Endothelial cell of umbilical vein (primary cell): ENCODE data around the gene YBX1. TPM values are rescaled to one million over a fixed set of nuclear protein-coding genes. Genes with fewer than 3 reads are reported as not detected.

ENCODE experiments used
- BruUV-seq: library from RNA; stranded (reverse); fragments of 400-500 nt; replicated peaks from 2 replicates; lab custom pipeline; 2021; lab: Mats Ljungman, UMichigan
- CTCF ChIA-PET: fragments of 300-600, 350-600 bp; sonication (Branson Sonifier 250); formaldehyde crosslinking; loops from one replicate; lab custom pipeline; 2021; ENCODE audit warnings: antibody characterized with exemption, inconsistent platforms; lab: Charles Lee
- POLR2A ChIA-PET: fragments of 300-600, 350-600 bp; sonication (Branson Sonifier 250); formaldehyde crosslinking; loops from one replicate; lab custom pipeline; 2021; ENCODE audit warnings: antibody characterized with exemption, inconsistent platforms; lab: Charles Lee
- DNase-seq: peaks from one replicate; pipeline ENCODE4 v3.0.0-alpha.2; 2011; ENCODE audit warnings: low read depth, low spot score
- FAIRE-seq: peaks from 2 replicates; lab custom pipeline; 2011; peaks lifted over from hg19 to GRCh38; lab: Jason Lieb, UNC
- H2AFZ ChIP-seq: 2 replicates; pipeline ENCODE4 v1.6.0; 2012; ENCODE audit warnings: low read depth, low read length, control low read depth, inconsistent platforms
- H3K27ac ChIP-seq: 2 replicates; pipeline ENCODE4 v1.5.1; 2011; ENCODE audit warnings: low read depth, mild to moderate bottlenecking, control low read depth, low read length, moderate library complexity; ENCODE audit not compliant: insufficient read depth
- H3K27me3 ChIP-seq, 2 experiments: 2 replicates each; pipeline versions ENCODE4 v1.6.0 to v1.6.1; 2011; ENCODE audit warnings: low read length in 2 of 2, mixed read lengths in 1 of 2; ENCODE audit not compliant: control insufficient read depth in 2 of 2, insufficient read depth in 2 of 2
- H3K36me3 ChIP-seq, 2 experiments: 2 replicates in 1 of 2; 3 replicates in 1 of 2; pipeline ENCODE4 v1.5.1; 2011; ENCODE audit warnings: low read length in 2 of 2, mild to moderate bottlenecking in 1 of 2, moderate library complexity in 1 of 2; ENCODE audit not compliant: control insufficient read depth in 2 of 2, insufficient read depth in 2 of 2; ENCODE audit errors: extremely low read depth in 1 of 2
- H3K4me1 ChIP-seq: 3 replicates; pipeline ENCODE4 v1.5.1; 2011; ENCODE audit warnings: mild to moderate bottlenecking, low read length; ENCODE audit not compliant: control insufficient read depth, insufficient read depth; ENCODE audit errors: extremely low read depth
- H3K4me2 ChIP-seq: 2 replicates; pipeline ENCODE4 v1.6.1; 2011; ENCODE audit warnings: low read length, control low read depth, mixed read lengths; ENCODE audit not compliant: insufficient read depth
- H3K4me3 ChIP-seq, 3 experiments: fragments of 200-600 bp in 1 of 3; sonication (generic), shearing (Covaris generic) in 1 of 3; replicated peaks in 1 of 3; 2 replicates each; pipeline ENCODE4 v1.5.1; 2011 to 2016; ENCODE audit warnings: control low read depth in 3 of 3, low read length in 3 of 3, mild to moderate bottlenecking in 2 of 3, inconsistent platforms in 1 of 3, low read depth in 1 of 3, moderate library complexity in 1 of 3; ENCODE audit not compliant: insufficient read depth in 1 of 3
- H3K79me2 ChIP-seq: 2 replicates; pipeline ENCODE4 v1.6.0; 2012; ENCODE audit warnings: low read length, inconsistent platforms; ENCODE audit not compliant: control insufficient read depth, insufficient read depth
- H3K9ac ChIP-seq: replicated peaks from 2 replicates; pipeline ENCODE3; 2011; ENCODE audit warnings: low read length, control low read depth; ENCODE audit not compliant: insufficient read depth; ENCODE audit errors: extremely low read depth
- H3K9me1 ChIP-seq: replicated peaks from 3 replicates; pipeline ENCODE4 v1.6.0; 2011; ENCODE audit warnings: mild to moderate bottlenecking, low read length; ENCODE audit not compliant: control insufficient read depth, insufficient read depth; ENCODE audit errors: extremely low read depth
- H3K9me3 ChIP-seq: replicated peaks from 2 replicates; pipeline ENCODE4 v1.5.1; 2012; ENCODE audit warnings: low read length, inconsistent platforms; ENCODE audit not compliant: control insufficient read depth, insufficient read depth
- H4K20me1 ChIP-seq: replicated peaks from 2 replicates; pipeline ENCODE3; 2011; ENCODE audit warnings: mild to moderate bottlenecking, low read length; ENCODE audit not compliant: control insufficient read depth, insufficient read depth; ENCODE audit errors: extremely low read depth
- EZH2 ChIP-seq: IDR thresholded peaks from 2 replicates; pipeline ENCODE4 v1.6.1; 2012; ENCODE audit warnings: borderline replicate concordance, low read depth, mild to moderate bottlenecking, moderate library complexity, low read length, inconsistent platforms; ENCODE audit not compliant: severe bottlenecking
- FOS ChIP-seq: IDR thresholded peaks from 2 replicates; pipeline ENCODE4 v1.6.1; 2011; ENCODE audit warnings: mild to moderate bottlenecking, low read length, moderate library complexity, borderline replicate concordance; ENCODE audit not compliant: insufficient read depth
- GATA2 ChIP-seq: IDR thresholded peaks from 2 replicates; pipeline ENCODE4 v1.7.0; 2011; ENCODE audit warnings: low read depth, mild to moderate bottlenecking, moderate library complexity, mixed read lengths, low read length; ENCODE audit not compliant: insufficient read length, insufficient read depth
- JUN ChIP-seq: IDR thresholded peaks from 2 replicates; pipeline ENCODE4 v1.6.1; 2011; ENCODE audit warnings: borderline replicate concordance, low read depth; ENCODE audit not compliant: insufficient read length, insufficient read depth
- MYC ChIP-seq: IDR thresholded peaks from one replicate; pipeline ENCODE4 v1.6.1; 2011; ENCODE audit warnings: mild to moderate bottlenecking, low read depth, low read length
- POLR2A ChIP-seq: IDR thresholded peaks from 2 replicates; pipeline ENCODE4 v1.6.1; 2012; ENCODE audit warnings: low read depth, mild to moderate bottlenecking, control low read depth, low read length
- POLR2AphosphoS5 ChIP-seq: IDR thresholded peaks from 2 replicates; pipeline ENCODE4 v1.6.1; 2012; ENCODE audit warnings: low read depth, mild to moderate bottlenecking, control low read depth, low read length, moderate library complexity; ENCODE audit not compliant: insufficient read depth
- dilution Hi-C: fragments of 300-500 bp; cut with MboI; formaldehyde crosslinking; loops from one replicate; pipeline ENCODE4 v1.15.0; 2019; ENCODE audit warnings: low sequenced_read_pairs; ENCODE audit not compliant: extremely low pct_ligation_motif_present
- intact Hi-C: fragments of 100-400 bp; cut with micrococcal nuclease; formaldehyde crosslinking; loops from one replicate; pipeline ENCODE4 v1.10.0; 2022
- polyA plus RNA-seq, 4 experiments: library from polyadenylated mRNA; depleted of rRNA in 3 of 4; stranded (reverse) in 3 of 4; unstranded in 1 of 4; fragments of >200 nt; gene quantifications; 2 replicates each; pipeline versions ENCODE4 v1.2.1 to v1.2.3, GENCODE V29; 2011 to 2012; ENCODE audit warnings: missing spikeins in 1 of 4
- total RNA-seq: library from RNA; stranded (reverse); gene quantifications from 2 replicates; pipeline ENCODE4 v1.2.3, GENCODE V29; 2021
- TF ChIP-seq, protein P1 (sequence below), 2 donors: IDR thresholded peaks; 1 replicate in 1 of 2; 2 replicates in 1 of 2; pipeline ENCODE4 v1.5.1; 2011; ENCODE audit warnings: low read length in 2 of 2, mild to moderate bottlenecking in 2 of 2, moderate library complexity in 2 of 2, control low read depth in 1 of 2, inconsistent platforms in 1 of 2, low read depth in 1 of 2; ENCODE audit not compliant: insufficient read depth in 1 of 2; ENCODE audit errors: extremely low read depth in 1 of 2
- TF ChIP-seq, protein P2 (sequence below): IDR thresholded peaks from 2 replicates; pipeline ENCODE4 v1.6.1; 2011; ENCODE audit not compliant: insufficient read depth, insufficient read length

The YBX1 gene
- total and polyA plus RNA-seq, 2 donors (not counting 3 experiments of a cell fraction or from before 2014, with no cell fraction given), result 430 to 783 TPM

DNA sequence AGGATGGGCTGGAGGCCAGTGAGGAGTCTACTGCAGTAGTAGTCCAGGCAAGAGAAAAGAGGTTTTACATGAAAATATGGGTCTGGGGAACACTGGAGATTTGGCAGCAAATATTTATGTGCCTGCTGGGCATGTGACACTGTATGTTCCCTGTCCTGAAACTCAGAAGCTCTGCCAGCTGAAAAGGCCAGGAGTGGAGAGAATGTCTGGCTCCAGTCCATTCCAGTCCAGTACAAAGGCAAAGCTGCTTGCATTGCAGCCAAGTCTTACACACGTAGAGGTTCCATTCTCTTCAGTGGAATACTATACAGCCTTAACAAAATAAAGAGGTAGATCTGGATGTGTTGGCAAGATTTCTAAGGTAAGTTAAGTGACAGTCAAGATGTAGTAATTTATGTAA lies 7.5 kb upstream of the YBX1 start:
- no peak for DNase-seq
- intact Hi-C loops, result loop anchor here (1.0 kb wide), 1 partner anchor 8 kb away; the partner anchor contains the start of gene YBX1
- no peak overlapping the region for H2AFZ ChIP-seq
- ChIA-PET CTCF (interaction anchor here (1.1 to 1.3 kb wide), 3 partner anchors 9 to 91 kb away, joined by 3 read pairs; no protein-coding TSS in a partner anchor), POLR2A (no interaction called here)
- no peak overlapping the region for H3K4me3 ChIP-seq
- peak overlapping the region; percentile 40 for H3K4me2 ChIP-seq
- no peak overlapping the region for H3K9ac ChIP-seq
- FAIRE-seq, result peak; percentile 8
- H3K36me3 ChIP-seq, result peaks cover 0 to 3% of the 10 kb centered on the region in 2 experiments
- no peaks in the 10 kb centered on the region for H3K9me1 ChIP-seq
- H3K27ac ChIP-seq, result no peak overlapping the region
- TF ChIP-seq POLR2AphosphoS5, result no peak
- TF ChIP-seq, protein P1, sequence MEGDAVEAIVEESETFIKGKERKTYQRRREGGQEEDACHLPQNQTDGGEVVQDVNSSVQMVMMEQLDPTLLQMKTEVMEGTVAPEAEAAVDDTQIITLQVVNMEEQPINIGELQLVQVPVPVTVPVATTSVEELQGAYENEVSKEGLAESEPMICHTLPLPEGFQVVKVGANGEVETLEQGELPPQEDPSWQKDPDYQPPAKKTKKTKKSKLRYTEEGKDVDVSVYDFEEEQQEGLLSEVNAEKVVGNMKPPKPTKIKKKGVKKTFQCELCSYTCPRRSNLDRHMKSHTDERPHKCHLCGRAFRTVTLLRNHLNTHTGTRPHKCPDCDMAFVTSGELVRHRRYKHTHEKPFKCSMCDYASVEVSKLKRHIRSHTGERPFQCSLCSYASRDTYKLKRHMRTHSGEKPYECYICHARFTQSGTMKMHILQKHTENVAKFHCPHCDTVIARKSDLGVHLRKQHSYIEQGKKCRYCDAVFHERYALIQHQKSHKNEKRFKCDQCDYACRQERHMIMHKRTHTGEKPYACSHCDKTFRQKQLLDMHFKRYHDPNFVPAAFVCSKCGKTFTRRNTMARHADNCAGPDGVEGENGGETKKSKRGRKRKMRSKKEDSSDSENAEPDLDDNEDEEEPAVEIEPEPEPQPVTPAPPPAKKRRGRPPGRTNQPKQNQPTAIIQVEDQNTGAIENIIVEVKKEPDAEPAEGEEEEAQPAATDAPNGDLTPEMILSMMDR (IDR thresholded peaks at IDR 0.05; ENCODE audit: extremely low read depth in 1 of 2, insufficient read depth in 1 of 2, low read depth in 1 of 2, low read length in 2 of 2), result no peak
- TF ChIP-seq JUN, result no peak
- no peak for TF ChIP-seq EZH2
- no peak for TF ChIP-seq GATA2
- no peaks in the 10 kb centered on the region for H3K27me3 ChIP-seq
- BruUV-seq, result no TSS peak
- dilution Hi-C loops, result no loop called here
- H3K4me1 ChIP-seq, result peaks cover 11% of the 10 kb centered on the region
- H3K79me2 ChIP-seq, result no peaks in the 10 kb centered on the region
- no peaks in the 10 kb centered on the region for H4K20me1 ChIP-seq
- H3K9me3 ChIP-seq, result no peaks in the 10 kb centered on the region

DNA sequence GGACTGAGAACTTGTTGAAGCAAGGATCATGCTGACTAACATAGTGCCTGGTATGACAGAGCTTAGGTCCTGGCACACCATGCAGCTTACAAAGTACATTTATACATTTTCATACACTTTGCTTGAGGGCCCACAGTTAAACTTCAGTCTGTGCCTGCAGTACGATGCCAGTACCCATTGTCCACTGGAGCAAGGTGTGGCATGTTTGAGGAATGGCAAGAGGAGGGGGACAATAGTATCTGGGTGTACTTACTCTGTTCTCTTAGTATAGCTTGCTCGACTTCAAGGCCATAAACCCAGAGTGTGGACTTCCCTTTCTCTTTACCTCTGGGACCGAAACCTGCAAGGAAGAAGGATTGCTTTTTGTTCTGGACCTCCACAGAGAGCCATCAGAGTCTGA lies 6.8 kb upstream of the YBX1 start:
- TF ChIP-seq POLR2AphosphoS5, result no peak
- no peak for TF ChIP-seq JUN
- TF ChIP-seq EZH2, result no peak
- TF ChIP-seq FOS, result no peak
- TF ChIP-seq, protein P1 (IDR thresholded peaks at IDR 0.05; ENCODE audit: extremely low read depth in 1 of 2, insufficient read depth in 1 of 2, low read depth in 1 of 2, low read length in 2 of 2), result no peak
- TF ChIP-seq POLR2A, result no peak
- no peak for TF ChIP-seq GATA2
- TF ChIP-seq, protein P2, sequence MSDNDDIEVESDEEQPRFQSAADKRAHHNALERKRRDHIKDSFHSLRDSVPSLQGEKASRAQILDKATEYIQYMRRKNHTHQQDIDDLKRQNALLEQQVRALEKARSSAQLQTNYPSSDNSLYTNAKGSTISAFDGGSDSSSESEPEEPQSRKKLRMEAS, result no peak
- no peak for TF ChIP-seq MYC
- Histone ChIP-seq H3K9me1 (no peaks in the 10 kb centered on the region), H3K27me3 (no peaks in the 10 kb centered on the region), H3K9ac (no peak overlapping the region), H4K20me1 (no peaks in the 10 kb centered on the region), H3K36me3 (no peaks in the 10 kb centered on the region), H3K4me1 (peaks cover 11% of the 10 kb centered on the region), H3K27ac (no peak overlapping the region), H3K9me3 (no peaks in the 10 kb centered on the region), H3K79me2 (no peaks in the 10 kb centered on the region), H3K4me3 (no peak overlapping the region), H2AFZ (no peak overlapping the region), H3K4me2 (no peak overlapping the region)
- BruUV-seq, result no TSS peak
- ChIA-PET POLR2A (no interaction called here), CTCF (no interaction called here)
- dilution Hi-C loops, result no loop called here
- intact Hi-C loops, result no loop called here
- FAIRE-seq (no peak), DNase-seq (no peak)
